OCI-LY3 (cell line): ENCODE measurements around the gene CYYR1.

Source experiments
- CTCF ChIP-seq: fragments of 200-600, 300-600 bp; sonication (generic); IDR thresholded peaks from 2 replicates; pipeline ENCODE4 v1.5.1; 2014; ENCODE audit warnings: antibody characterized with exemption, low read length, low read depth
- EZH2phosphoT487 ChIP-seq: fragments of 200-600 bp; shearing (Covaris generic); IDR thresholded peaks from 2 replicates; pipeline ENCODE4 v1.6.1; 2018; ENCODE audit warnings: antibody characterized with exemption, mixed run types, low read depth

- no peak for TF ChIP-seq CTCF
- TF ChIP-seq EZH2phosphoT487, result no peak
Observed at GRCh38 chr21:26447932-26448475, 125.1 kb downstream of the CYYR1 start.
